Cardiac septum (tissue), 1 donor: ENCODE results near the gene ZNF213. TPM values are rescaled to one million over a fixed set of nuclear protein-coding genes. Genes with fewer than 3 reads are reported as not detected.
"Not testable (repeated sequence)": the region's sequence is repeated elsewhere in the genome, so short reads cannot be mapped to it uniquely, and the experiment has no call there.

ENCODE experiments used
- DNase-seq: peaks from one replicate; pipeline ENCODE4 v3.0.0-alpha.2; 2020; ENCODE audit warnings: low spot score
- intact Hi-C: fragments of 100-400 bp; cut with DNase I; formaldehyde crosslinking; loops from one replicate; pipeline ENCODE4 v1.14.0; 2022
- total RNA-seq: library from RNA; stranded (reverse); fragmentation: NEBNext Ultra II Directional; extraction: Animal tissue kit (Norgen Biotek cat#: 25700); gene quantifications from one replicate; pipeline ENCODE4 v1.2.1, GENCODE V29; 2021
- donor health status: DM: no; HTN: no; CAD: no.

Gene ZNF213
- total RNA-seq, 1 donor from 2014 or later, result 7.5 TPM

DNA sequence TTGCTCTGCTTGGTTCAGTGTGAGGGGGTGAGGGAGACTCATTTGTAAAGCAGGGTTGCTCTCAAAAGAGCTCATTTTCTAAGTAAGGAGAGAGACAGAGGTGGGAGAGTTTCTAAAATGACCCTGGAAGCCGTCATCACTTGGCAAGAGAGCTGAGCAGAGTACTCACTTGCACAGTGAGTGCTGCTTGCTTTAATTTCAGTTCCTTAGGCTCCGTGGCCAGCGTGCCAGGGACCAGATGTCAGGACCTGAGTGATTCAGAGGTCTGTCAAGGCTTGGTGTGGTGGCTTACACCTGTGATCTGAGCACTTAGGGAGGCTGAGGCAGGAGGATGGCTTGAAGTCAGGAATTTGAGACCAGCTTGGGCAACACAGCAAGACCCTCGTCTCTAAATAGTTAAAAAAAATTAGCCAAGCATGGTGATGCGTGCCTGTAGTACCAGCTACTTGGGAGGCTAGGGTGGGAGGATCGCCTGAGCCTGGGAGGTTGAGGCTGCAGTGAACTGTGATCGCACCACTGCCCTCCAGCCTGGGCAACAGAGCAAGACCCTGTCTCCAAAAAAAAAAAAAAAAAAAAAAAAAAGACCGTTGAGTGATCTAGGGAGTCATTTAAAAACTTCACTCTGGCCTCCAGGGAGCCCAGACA lies 11.8 kb upstream of the ZNF213 start:
- no peak for DNase-seq
- intact Hi-C loops, result no loop called here

DNA sequence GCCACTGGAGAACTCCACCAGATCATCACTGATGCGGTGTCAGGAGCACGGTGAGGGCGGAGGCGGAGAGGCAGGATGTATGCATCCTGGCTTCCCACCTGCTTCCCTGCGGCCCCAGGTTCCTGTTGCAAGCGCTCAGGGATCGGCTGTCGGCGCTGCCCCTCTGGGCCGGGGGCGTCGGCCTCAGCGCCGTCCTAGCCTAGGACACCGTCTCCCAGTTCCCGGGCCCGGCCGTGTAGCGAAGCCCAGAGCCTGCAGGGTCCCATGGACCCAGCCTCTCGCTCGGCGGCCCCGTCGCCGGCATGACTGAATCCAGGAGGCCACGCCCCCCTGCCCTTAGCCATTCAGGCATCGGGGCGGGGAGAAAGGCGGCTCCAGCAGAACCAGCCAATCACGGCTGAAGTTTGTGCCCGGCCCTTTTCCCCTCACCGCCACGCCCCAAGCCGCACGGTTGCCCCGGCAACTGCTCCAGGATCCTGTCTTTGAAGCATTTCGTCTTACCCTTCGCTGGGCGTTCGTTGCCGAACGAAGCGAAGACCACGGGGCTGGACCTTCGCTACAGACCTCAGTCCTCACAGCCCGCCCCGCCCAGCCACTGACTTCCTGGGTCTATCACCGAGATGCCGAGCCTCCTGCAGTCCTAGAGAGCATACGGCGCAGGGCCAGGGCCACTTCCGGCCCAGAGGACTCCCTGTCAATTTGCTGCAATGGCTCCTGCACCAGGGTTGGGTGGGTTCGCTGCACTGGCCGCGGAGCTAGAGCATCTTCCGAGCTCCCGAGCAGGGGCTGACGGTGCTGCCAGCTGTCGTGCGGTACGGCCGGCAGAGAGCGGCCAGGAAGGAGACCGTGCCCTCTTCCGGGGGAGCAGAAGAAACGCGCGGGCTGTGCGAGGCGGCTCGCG lies 10.6 kb upstream of the ZNF213 start:
- intact Hi-C loops, result no loop called here
- DNase-seq, result peak; percentile 98

DNA sequence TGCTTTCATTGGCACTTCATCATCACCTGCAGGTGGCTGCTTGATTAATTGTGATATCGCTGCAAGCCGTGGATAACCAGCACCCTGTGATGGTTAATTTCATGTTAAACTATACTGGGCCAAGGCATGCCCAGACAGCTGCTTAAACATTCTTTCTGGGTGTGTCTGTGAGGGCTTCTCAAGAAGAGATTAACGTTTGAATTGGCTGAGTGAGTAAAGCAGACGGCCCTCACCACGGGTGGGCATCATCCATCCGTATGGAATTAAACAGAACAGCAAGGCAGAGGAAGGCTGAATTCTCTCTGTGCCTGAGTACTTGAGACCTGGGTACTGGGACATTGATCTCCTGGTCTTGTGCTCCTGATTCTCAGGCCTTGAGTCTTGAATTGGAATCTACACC lies 7.1 kb upstream of the ZNF213 start:
- no peak for DNase-seq
- intact Hi-C loops, result loop anchor here (2.0 kb wide), 1 partner anchor 69 kb away; no protein-coding TSS in a partner anchor

DNA sequence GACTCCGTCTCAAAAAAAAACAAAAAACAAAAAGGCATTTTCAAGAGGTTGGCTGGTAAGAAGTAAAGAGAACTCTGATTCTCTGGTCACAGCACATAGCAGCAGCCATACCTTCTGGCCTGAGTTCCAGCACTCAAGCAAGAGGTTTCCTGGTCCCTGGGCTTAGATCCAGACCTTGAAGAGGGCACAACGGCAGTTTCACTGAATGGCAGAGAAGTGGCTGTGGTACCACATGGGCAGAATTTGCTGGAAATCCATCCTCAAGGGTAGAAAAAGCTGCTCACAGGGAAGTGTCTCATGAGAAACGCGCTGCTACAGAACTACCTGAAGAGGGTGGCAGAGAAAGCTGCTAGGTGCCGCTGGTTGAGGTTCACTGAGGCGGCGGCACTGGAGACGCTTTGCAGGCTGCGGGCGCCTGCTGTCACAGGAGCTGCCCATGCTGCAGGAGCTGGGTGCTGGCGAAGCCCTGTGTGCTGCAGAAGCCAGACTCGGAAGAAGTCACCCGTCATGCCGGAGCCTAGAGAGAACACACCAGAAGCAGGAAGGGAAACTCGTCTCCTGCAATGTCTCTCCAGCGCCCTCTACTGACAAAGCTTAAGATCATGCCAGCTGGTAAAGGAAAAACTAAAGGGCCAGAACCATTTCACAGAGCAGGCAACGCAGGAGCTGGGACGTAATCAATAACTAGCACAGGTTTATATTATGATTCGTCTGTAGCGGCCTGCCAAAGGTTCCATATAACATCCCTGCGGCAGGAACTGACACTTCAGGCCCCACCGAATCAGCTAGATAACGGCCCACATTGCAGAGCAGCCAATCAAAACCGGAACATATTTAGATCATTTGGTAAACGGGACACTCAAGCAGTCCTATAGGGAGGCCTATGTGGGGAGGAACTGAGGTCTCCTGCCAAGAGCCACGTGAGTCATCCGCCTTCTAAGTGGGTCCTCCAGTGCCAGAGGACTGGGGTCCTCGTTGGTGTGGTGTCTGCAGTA lies 5.4 kb upstream of the ZNF213 start:
- intact Hi-C loops, result loop anchor here (2.0 to 5.0 kb wide), 2 partner anchors 38 to 71 kb away; no protein-coding TSS in a partner anchor
- peak; percentile 85 for DNase-seq

DNA sequence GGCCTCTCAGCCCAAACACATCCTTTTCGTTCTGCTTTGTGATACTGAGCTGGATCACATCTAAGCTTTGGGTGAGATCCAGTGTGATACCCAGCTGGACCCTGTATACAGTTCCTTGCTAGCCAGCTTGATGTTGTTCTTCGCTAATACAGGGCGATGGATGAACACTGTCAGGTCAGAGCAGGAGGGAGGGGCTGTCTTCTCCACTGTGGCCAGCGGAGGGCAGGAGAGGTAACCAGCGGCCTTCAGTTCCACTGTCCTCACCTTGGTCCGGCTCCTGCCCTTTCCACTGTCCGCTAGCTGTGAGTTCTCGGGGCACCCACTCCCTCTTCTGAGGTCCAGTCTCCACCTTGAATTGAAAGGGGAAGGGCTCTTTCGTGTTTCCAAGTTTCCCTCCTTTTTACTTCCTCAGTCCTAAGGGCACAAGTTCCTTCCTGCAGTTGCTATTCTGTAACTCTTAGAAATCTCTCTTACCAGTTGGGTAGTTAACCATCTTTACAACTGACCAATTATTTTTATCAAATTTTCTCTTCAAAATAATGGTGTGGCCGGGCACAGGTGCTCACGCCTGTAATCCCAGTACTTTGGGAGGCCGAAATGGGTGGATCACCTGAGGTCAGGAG lies 3.0 kb upstream of the ZNF213 start:
- no peak for DNase-seq
- intact Hi-C loops, result loop anchor here (5.0 kb wide), 1 partner anchor 35 kb away; no protein-coding TSS in a partner anchor

DNA sequence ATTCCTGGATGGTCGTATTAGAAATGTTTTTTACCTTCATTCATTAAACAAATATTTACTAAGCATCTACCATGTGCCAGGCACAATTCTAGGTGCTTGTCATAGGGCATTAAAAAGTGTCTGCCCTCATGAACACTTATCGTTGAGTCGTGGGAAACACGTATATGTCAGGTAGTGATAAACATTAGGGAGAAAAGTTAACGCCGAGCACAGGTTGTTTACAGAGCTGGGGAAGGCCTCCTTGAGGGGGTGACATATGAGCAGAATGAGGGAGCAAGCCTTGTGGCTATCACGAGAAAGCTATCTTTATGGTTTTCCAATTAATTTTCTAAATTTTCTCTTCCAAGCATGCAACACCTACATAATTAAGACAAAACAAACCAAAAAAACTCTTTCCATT lies 985 bp upstream of the ZNF213 start:
- intact Hi-C loops, result loop anchor here (5.0 kb wide), 1 partner anchor 33 kb away; no protein-coding TSS in a partner anchor

DNA sequence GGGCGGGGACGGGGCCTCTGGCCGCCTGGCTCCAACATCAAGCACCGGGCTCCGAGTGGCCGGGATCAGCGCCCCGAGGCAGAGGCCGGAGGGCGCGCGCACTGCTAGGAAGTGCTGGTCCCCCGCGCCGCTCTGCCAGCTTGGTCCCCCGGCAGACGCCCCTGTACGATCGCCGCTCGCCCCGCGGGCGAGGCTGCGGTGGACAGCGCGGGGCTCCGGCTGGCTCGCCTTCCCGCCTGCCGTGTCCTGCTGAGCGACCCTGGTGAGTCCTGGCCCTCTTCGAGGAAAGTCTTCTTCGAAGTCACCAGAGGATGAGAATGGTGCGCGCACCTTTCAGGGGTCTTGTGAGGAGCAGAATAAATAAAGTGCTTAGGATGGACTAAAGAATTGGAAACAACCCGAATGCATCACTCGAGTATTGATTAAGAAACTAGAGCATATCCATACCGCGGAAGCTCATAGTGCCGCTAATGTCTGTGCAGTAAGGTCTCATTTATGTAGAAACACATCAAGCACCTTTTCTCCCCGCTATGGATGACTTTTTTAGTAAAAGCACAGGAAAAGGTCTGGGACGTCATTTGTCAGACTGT lies 392 bp downstream of the ZNF213 start:
- intact Hi-C loops, result loop anchor here (1.0 kb wide), 1 partner anchor 13 kb away; no protein-coding TSS in a partner anchor
- no peak for DNase-seq

More for the DNA sequence above, 985 bp upstream of the ZNF213 start:
- DNase-seq, result no peak

DNA sequence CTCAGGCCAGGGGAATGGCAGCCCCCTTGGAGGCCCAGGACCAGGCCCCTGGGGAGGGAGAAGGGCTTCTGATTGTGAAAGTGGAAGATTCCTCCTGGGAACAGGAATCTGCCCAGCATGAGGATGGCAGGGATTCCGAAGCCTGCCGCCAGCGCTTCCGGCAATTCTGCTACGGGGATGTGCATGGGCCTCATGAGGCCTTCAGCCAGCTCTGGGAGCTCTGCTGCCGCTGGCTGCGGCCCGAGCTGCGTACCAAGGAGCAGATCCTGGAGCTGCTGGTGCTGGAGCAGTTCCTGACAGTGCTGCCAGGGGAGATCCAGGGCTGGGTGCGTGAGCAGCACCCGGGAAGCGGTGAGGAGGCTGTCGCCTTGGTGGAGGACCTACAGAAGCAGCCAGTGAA lies 2.4 kb downstream of the ZNF213 start:
- DNase-seq, result no peak
- intact Hi-C loops, result no loop called here

DNA sequence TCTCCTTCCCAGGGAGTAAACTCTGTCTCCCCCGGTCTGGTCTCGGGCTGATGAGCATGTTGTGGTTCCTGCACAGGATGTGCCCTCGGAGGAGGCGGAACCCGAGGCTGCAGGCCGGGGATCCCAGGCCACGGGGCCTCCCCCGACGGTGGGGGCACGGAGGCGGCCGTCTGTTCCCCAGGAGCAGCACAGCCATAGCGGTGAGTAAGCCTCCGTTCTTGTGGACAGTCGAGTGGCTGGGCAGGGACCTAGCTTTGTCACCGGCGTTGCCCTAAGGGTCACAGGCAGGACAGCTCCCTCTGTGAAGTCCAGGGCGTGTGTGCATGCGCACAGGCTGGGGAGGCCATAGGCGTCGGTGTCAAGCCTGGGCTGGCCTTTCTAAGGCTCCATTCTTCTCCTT lies 3.5 kb downstream of the ZNF213 start:
- intact Hi-C loops, result no loop called here
- no peak for DNase-seq

DNA sequence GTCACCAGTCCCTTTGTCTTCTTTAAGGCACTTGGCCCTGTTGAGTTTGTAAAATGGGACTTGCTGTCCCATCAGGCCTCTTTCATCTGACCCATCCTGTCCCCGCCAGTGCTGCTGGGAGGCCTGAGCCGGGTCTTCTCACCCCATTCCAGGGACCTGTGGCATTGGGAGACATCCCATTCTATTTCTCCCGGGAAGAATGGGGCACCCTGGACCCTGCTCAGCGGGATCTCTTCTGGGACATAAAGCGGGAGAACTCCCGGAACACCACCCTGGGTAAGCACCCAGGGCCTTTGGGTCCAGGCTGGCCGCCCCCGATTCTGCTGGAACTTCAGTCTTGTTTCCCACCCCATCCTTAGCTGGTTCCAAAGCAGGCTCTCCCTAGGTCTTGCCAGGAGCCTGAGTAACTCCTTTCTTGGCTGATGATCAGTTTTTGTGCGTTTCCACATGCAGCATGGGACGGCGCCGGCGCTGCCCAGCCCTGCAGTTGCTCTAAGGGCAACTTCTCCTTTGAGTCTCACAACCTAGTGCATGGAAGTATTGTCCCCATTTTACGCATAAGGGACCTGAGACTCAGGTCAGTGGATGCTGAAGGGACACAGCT lies 4.1 kb downstream of the ZNF213 start:
- intact Hi-C loops, result no loop called here
- no peak for DNase-seq

DNA sequence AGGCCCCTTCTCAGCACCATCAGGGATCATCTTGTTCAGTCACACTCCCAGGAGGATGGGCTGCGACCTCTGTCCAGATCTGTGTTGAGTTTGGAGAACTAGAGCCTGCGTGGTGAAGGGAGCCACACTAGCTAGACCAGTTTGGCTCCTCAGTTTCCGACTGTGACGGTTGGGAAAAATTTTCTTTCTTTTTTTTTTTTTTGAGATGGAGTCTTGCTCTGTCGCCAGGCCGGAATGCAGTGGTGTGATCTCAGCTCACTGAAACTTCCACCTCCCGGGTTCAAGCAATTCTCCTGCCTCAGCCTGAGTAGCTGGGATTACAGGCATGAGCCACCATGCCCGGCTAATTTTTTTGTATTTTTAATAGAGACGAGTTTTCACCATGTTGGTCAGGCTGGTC lies 4.7 kb downstream of the ZNF213 start:
- DNase-seq, intact Hi-C loops: not testable (repeated sequence)

DNA sequence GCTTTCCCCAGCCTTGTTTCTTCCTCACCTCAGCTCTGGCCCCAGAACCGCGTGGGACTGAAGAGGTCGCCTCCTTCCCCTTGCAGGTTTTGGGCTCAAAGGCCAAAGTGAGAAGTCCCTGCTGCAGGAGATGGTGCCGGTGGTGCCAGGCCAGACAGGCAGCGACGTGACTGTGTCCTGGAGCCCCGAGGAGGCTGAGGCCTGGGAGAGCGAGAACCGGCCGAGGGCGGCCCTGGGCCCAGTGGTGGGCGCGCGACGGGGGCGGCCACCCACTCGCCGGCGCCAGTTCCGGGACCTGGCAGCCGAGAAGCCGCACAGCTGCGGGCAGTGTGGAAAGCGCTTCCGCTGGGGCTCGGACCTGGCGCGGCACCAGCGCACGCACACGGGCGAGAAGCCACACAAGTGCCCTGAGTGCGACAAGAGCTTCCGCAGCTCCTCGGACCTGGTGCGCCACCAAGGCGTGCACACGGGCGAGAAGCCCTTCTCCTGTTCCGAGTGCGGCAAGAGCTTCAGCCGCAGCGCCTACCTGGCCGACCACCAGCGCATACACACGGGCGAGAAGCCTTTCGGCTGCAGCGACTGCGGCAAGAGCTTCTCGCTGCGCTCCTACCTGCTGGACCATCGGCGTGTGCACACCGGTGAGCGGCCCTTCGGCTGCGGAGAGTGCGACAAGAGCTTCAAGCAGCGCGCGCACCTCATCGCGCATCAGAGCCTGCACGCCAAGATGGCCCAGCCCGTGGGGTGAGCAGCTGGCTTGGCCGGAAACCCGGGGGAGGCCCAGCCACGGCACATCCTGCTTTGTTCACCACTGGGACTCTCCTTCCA lies 6.0 kb downstream of the ZNF213 start:
- no peak for DNase-seq
- intact Hi-C loops, result no loop called here

DNA sequence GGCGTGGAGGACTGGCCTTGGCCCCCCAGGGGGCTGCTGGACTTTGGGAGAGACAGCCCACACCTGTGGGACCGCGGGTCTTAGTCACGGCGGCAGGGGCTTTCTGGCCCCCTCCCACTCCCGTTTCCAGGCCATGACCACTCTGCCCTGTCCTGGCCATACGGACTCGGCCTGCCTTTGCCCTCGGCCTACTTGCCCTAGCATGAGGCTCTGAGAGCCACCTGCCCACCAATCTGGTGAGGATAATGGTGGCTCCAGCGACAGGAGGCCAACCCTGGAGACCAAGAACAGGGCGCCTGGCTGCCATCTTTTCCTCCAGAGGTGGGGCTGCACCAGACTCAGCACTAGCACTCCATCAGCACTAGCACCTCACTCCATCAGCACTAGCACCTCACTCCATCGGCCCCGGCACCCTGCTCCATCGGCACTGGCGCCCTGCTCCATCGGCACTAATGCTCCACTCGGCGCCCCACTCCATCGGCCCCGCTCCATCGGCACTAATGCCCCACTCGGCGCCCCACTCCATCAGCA lies 7.0 kb downstream of the ZNF213 start:
- DNase-seq, result no peak
- intact Hi-C loops, result no loop called here

DNA sequence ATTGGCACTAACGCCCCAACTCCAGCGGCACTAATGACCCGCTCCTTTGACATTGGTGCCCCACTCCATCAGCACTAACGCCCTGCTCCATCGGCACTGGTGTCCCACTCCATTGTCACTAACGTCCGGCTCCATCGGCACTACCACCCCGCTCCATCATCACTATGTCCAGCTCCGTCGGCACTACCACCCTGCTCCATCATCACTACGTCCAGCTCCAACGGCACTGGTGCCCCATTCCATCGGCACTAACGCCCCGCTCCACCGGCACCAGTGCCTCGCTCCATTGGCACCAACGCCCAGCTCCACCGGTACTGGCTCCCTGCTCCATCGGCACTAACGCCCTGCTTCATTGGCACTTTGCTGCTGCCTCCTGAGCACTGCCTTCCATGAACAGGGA lies 7.5 kb downstream of the ZNF213 start:
- DNase-seq, result no peak
- intact Hi-C loops, result no loop called here

DNA sequence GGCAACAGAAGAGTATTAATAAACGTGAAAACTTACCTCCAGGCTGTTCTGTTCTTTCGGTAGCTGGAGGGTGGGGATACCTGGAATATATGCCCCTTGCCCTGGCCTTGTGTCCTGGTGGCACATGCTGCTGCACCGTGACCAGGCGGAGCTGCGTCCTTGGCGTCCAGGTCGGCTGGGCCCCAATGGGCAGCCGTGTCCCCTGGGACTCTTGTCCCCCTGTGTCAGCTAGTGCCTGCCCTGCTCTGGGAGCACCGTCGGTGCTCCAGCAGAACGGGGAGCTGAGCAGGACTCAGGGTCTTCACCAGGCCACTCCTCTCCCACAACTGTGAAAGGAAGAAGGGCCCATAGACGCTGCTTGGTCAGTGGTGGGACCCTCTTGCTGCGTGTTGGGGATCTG lies 7.9 kb downstream of the ZNF213 start:
- DNase-seq, result no peak
- intact Hi-C loops, result no loop called here

DNA sequence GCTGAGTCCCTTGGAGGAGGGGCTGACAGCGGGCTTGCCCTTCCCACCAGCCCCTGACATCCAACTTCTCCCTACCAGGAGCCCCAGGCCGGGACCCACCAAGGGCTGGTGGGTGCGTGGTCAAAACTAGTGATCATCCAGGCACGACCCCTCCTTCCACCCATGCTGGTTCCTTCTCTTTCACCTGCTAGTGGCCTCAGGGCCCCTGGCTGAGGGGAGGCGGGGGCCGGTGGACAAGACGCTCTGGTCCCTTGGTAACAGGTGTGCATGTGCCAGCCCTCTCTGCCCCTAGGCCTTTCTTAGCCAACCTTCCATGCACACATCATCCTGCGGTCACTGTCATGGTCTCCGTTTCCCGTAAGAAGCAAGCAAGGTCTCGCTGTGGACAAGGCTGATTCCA lies 8.4 kb downstream of the ZNF213 start:
- intact Hi-C loops, result no loop called here
- no peak for DNase-seq

DNA sequence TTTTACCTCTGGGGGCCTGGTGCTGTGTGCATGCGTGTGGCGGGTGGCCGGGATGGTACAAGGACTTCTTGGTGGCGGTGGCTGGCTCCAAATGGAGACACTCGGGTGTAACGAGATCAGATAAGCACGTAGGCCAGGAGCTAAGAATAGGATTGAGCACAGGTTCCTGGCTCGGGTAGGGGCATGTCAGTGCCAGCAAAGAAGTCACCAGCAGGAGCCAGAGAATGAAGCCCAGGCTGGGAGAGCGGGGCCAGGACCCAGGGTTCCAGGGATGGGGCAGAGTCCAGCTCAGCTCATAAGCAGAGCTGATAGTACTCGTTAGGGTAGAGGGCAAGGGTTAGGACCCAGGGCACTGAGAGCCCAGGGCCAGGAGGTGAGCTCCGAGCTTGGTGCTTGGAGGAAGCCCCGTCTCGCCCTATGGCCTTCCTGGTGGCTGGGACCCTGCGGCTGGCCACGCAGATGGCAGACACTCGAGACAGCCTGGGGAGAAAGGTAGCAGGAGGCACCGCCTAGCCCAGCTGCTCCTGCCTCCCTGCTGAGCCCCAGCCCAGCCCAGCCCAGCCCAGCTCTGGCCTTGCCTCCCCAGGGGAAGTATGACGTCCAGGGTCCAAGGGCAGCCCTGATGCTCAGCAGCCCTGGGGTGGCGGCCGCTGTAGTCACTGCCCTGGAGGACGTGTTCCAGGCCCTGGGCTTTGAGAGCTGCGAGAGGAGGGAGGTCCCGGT lies 8.9 kb downstream of the ZNF213 start:
- DNase-seq, result no peak
- intact Hi-C loops, result no loop called here
